AG04450 (cell line): ENCODE measurements around the gene HRH3. TPM values are rescaled to one million over a fixed set of nuclear protein-coding genes. Genes with fewer than 3 reads are reported as not detected.

Experiments used
- CTCF ChIA-PET: fragments of 300-600, 350-600 bp; formaldehyde crosslinking; extraction: SDS; loops from one replicate; lab custom pipeline; 2022; ENCODE audit warnings: antibody characterized with exemption, inconsistent platforms; lab: Charles Lee
- POLR2A ChIA-PET: fragments of 350-600 bp; formaldehyde crosslinking; extraction: SDS; loops from one replicate; lab custom pipeline; 2021; ENCODE audit warnings: antibody characterized with exemption, inconsistent platforms; lab: Yijun Ruan, JAX
- DNase-seq: peaks from one replicate; pipeline ENCODE4 v3.0.0-alpha.2; 2011; ENCODE audit warnings: low read depth, low spot score
- H3K27ac ChIP-seq: one replicate; pipeline ENCODE4 v1.5.1; 2012; ENCODE audit warnings: low read depth, low read length, control low read depth
- H3K27me3 ChIP-seq: one replicate; pipeline ENCODE4 v1.6.0; 2012; ENCODE audit warnings: low read length; ENCODE audit not compliant: control insufficient read depth, insufficient read depth
- H3K4me3 ChIP-seq: 2 replicates; pipeline ENCODE4 v1.5.1; 2011; ENCODE audit warnings: mild to moderate bottlenecking, low read depth, low read length, control low read depth
- H3K9me3 ChIP-seq: 2 replicates; pipeline ENCODE4 v1.5.1; 2012; ENCODE audit warnings: low read length; ENCODE audit not compliant: control insufficient read depth, insufficient read depth
- CTCF ChIP-seq: IDR thresholded peaks from 2 replicates; pipeline ENCODE4 v1.5.1; 2011; ENCODE audit warnings: low read depth, low read length, control low read depth, inconsistent platforms
- polyA plus RNA-seq: library from polyadenylated mRNA; depleted of rRNA; stranded (reverse); fragments of >200 nt; gene quantifications from 2 replicates; pipeline ENCODE4 v1.2.3, GENCODE V29; 2011

Gene HRH3
- polyA plus RNA-seq, 1 experiment, result not detected

DNA sequence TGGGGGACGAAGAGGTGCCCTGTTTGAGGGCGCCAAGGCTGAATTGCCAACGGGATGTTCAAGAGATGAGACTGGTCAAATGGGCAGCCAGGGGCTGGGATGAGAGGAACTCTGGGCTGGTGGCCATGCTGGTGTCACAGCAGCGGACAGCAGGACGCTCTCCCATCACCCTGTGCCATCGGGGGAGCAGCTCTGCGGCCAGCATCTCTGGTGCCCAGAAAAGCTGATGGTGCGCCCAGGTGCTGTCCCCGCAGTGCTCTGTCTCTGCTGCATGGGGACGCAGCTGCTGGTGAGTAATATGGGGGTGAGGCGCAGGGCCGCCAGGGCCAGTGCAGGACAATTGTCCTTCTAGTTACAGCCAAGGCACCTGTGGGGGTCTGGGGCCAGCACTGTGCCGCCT, 4.9 kb upstream of the HRH3 start:
- peaks cover 55% of the 10 kb centered on the region for H3K27me3 ChIP-seq
- ChIA-PET POLR2A (no interaction called here), CTCF (no interaction called here)
- DNase-seq, result no peak
- peaks cover 4% of the 10 kb centered on the region; the same call in 1 of the 2 replicates for H3K9me3 ChIP-seq
- TF ChIP-seq CTCF, result no peak
- H3K27ac ChIP-seq, result no peak overlapping the region
- no peak overlapping the region for H3K4me3 ChIP-seq

DNA sequence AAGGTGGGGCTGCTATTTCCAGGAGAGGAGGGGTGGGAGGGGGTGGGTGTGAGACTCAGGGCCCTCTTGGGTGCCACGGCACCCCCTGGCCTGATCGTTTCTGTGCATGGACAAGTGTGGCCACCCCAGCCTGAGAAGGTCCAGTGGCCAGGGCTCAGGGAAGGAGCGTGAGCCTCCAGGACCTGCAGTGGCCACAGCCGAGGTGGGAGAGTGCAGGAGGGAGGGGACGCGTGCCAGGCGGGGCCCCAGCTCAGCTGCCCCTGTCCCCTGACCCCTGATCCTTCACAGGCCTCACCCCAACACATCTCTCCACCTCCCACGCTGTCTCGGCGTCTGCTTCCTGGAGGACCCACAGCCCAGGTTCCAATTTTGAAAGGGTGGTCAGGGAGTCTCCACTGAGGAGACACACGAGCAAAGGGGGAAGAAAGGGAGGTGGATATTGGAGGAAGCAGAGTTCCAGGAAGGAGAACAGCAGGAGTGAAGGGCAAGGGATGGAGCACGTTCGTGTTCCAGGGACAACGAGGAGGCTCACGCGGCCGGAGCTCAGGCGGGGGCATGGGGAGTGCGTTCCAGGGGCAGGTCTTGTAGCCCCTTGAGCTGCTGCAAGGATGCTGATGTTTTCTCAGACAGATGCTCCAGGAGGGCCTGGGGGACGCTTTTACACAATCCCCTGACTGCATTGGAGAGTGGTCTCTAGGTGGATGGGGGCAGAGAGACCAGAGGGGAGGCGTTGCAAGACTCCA, 4.2 kb upstream of the HRH3 start:
- TF ChIP-seq CTCF, result no peak
- ChIA-PET CTCF (no interaction called here), POLR2A (no interaction called here)
- Histone ChIP-seq H3K9me3 (peaks cover 4% of the 10 kb centered on the region; the same call in 1 of the 2 replicates), H3K4me3 (no peak overlapping the region), H3K27me3 (peaks cover 59% of the 10 kb centered on the region), H3K27ac (no peak overlapping the region)
- no peak for DNase-seq

DNA sequence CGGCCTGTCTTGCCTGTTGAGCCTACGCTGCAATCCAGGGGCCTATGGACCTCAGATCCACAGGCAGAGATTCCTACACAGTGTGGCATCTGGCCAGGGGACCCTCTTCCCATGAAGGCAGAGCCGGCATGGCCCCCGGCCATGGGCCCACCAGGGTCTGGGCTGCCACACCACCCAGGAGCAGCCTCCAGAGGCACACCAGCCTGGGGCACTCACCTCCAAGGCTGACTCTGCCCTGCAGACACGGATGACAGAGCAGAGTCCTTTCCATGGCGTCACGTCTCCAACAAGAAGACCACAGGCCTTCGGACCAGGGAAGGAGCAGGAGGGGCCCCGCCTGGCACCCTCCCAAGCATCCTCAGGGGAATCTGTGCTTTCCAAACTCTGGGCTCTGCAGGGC, 3.5 kb upstream of the HRH3 start:
- CTCF ChIA-PET, result no interaction called here
- H3K4me3 ChIP-seq, result no peak overlapping the region
- no peak for TF ChIP-seq CTCF
- H3K27me3 ChIP-seq, result peaks cover 64% of the 10 kb centered on the region
- DNase-seq, result no peak
- POLR2A ChIA-PET, result no interaction called here
- H3K27ac ChIP-seq, result no peak overlapping the region
- peaks cover 4% of the 10 kb centered on the region; the same call in 1 of the 2 replicates for H3K9me3 ChIP-seq

DNA sequence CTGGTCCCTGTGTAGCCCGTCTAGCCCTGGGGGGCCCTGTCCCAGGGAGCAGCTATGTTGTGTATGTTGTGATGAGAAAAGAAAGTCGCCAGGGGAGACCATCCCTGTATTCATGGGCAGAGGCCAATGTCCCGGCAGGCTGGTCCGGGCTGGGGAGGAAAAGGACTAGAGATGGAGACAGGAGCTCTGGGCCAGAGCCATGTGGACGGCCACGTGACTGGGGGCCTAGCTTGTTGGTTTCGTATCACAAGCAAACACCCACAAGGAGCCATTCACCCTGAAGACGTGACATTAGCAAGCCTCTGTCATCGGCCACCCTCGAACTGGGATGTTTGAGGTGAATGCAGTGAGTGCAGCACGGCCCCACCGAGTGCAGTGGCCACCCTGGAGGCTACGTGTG, 2.9 kb upstream of the HRH3 start:
- no peak overlapping the region for H3K27ac ChIP-seq
- ChIA-PET CTCF (no interaction called here), POLR2A (no interaction called here)
- H3K27me3 ChIP-seq, result peaks cover 69% of the 10 kb centered on the region
- peaks cover 4% of the 10 kb centered on the region; the same call in 1 of the 2 replicates for H3K9me3 ChIP-seq
- H3K4me3 ChIP-seq, result no peak overlapping the region
- DNase-seq, result no peak
- TF ChIP-seq CTCF, result no peak

DNA sequence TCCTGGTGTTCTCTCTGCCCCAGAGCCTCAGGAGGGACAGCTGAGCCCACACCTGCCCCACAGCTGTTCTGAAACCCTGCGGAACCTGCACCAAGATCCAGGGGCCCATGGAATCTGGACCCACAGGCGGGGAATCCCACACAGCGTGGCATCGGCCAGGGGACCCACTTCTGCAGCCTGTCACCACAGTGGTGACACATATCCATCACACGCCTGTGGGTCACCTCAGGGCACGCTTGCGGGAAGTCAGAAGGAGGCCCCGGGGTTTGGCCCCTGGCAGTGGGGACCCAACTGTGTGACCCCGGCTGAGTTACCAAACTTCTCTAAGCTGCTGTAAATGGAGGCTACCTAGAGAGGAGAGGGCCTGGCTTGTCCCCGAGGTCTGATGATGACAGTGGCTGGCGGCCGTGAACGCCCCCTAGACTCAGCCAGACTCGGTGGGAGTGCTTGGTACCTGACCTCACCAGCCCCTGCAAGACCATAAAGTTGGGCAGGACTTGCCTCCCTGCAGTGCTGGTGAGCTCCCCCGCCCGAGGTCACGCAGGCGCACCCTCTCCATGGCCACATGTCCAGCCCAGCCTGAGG, 2.3 kb upstream of the HRH3 start:
- CTCF ChIA-PET, result no interaction called here
- Histone ChIP-seq H3K4me3 (no peak overlapping the region), H3K9me3 (peaks cover 4% of the 10 kb centered on the region; the same call in 1 of the 2 replicates), H3K27me3 (peaks cover 69% of the 10 kb centered on the region), H3K27ac (no peak overlapping the region)
- no peak for DNase-seq
- POLR2A ChIA-PET, result no interaction called here
- no peak for TF ChIP-seq CTCF
